Measurements from ENCODE around the gene RPP30. TPM values are rescaled to one million over a fixed set of nuclear protein-coding genes. Genes with fewer than 3 reads are reported as not detected.

RPP30 gene
- total RNA-seq (2021) (25.4 and 32.4 TPM in 2 replicates), Bru-seq, nascent RNA (percentile 73 among the genes with signal in this experiment), BruChase-seq, experiment 1, labeled RNA remaining after a 2-hour chase (percentile 66 among the genes with signal in this experiment), BruChase-seq, experiment 2, labeled RNA remaining after a 6-hour chase (percentile 71 among the genes with signal in this experiment)
- long read RNA-seq, transcript RPP30-202 (11 exons, 2,589 nt) = major isoform, 45 of 65 reads
- long read RNA-seq, partial matches to known transcripts = 1 of 65 reads
- long read RNA-seq, other reads (novel, unspliced or antisense) = 19 of 65 reads

GRCh38 chr10:90871766-90872647, at the start of gene RPP30:
RPP30 (plus strand) TSS chr10:90871974; CDS start chr10:90871987, 13 bp downstream.
- Histone ChIP-seq H3K4me1 (replicated peaks; ENCODE audit: insufficient read depth) (peaks cover 15% of the 10 kb centered on the region), H2AFZ (peak within 1 kb of the TSS; percentile 96), H3K27me3 (ENCODE audit: insufficient read depth, low read depth) (no peaks in the 10 kb centered on the region), H3K27ac (no peak within 1 kb of the TSS), H3K9me2 (ENCODE audit: insufficient read depth) (no peaks in the 10 kb centered on the region), H4K20me1 (ENCODE audit: insufficient read depth) (no peaks in the 10 kb centered on the region), H3K4me2 (peak within 1 kb of the TSS; percentile 97), H3K4me3 (peak within 1 kb of the TSS; percentile 78), H3F3A (ENCODE audit: insufficient read depth, low read depth) (no peaks in the 10 kb centered on the region), H3K36me3 (ENCODE audit: low read depth) (no peaks in the 10 kb centered on the region), H3K79me2 (ENCODE audit: low read depth) (peaks cover 20% of the 10 kb centered on the region), H3K9me3 (ENCODE audit: insufficient read depth, low read depth) (no peaks in the 10 kb centered on the region; the same call in 1 of the 2 replicates)
- intact Hi-C loops (cut with micrococcal nuclease; ENCODE audit: unreplicated experiment) = loop anchor here (2.0 to 5.0 kb wide), 2 partner anchors 121 to 1445 kb away; no protein-coding TSS in a partner anchor
- DNase-seq = peak; percentile 68 to 70
- ChIA-PET CTCF (interaction anchor here (0.6 to 1.1 kb wide), 3 partner anchors 12 to 740 kb away, joined by 4 to 15 read pairs (median 4); no protein-coding TSS in a partner anchor), POLR2A (ENCODE audit: unreplicated experiment) (interaction anchor here (0.6 to 0.7 kb wide), 2 partner anchors 131 to 537 kb away, joined by 3 read pairs; no protein-coding TSS in a partner anchor)
- no TSS peak for BruUV-seq (replicated peaks)
- TF ChIP-seq EZH2 (IDR thresholded peaks at IDR 0.05; ENCODE audit: low read depth) = no peak
- TF ChIP-seq CTCF (conservative IDR thresholded peaks at IDR 0.05) = no peak

GRCh38 chr10:90822508-90822907, 49.3 kb upstream of the RPP30 start:
- Histone ChIP-seq H3K9me3 (ENCODE audit: insufficient read depth, low read depth) (no peaks in the 10 kb centered on the region), H4K20me1 (ENCODE audit: insufficient read depth) (no peaks in the 10 kb centered on the region), H3K4me2 (no peak overlapping the region), H2AFZ (no peak overlapping the region), H3F3A (ENCODE audit: insufficient read depth, low read depth) (no peaks in the 10 kb centered on the region), H3K4me1 (replicated peaks; ENCODE audit: insufficient read depth) (no peaks in the 10 kb centered on the region), H3K79me2 (ENCODE audit: low read depth) (no peaks in the 10 kb centered on the region), H3K36me3 (ENCODE audit: low read depth) (no peaks in the 10 kb centered on the region), H3K27ac (no peak overlapping the region), H3K4me3 (no peak overlapping the region), H3K27me3 (ENCODE audit: insufficient read depth, low read depth) (no peaks in the 10 kb centered on the region), H3K9me2 (ENCODE audit: insufficient read depth) (no peaks in the 10 kb centered on the region)
- ChIA-PET CTCF (no interaction called here), POLR2A (ENCODE audit: unreplicated experiment) (no interaction called here)
- intact Hi-C loops (cut with micrococcal nuclease; ENCODE audit: unreplicated experiment) = no loop called here
- no peak for TF ChIP-seq EZH2 (IDR thresholded peaks at IDR 0.05; ENCODE audit: low read depth)
- TF ChIP-seq CTCF (conservative IDR thresholded peaks at IDR 0.05) = no peak
- no TSS peak for BruUV-seq (replicated peaks)
- DNase-seq = no peak

- intact Hi-C loops (cut with micrococcal nuclease; ENCODE audit: unreplicated experiment) = no loop called here
- BruUV-seq (replicated peaks) = no TSS peak
- H3K4me2 ChIP-seq = no peak overlapping the region
- no peaks in the 10 kb centered on the region for H3K36me3 ChIP-seq (ENCODE audit: low read depth)
- no peak overlapping the region for H2AFZ ChIP-seq
- H3K4me3 ChIP-seq = no peak overlapping the region
- no peaks in the 10 kb centered on the region for H4K20me1 ChIP-seq (ENCODE audit: insufficient read depth)
- H3K4me1 ChIP-seq (replicated peaks; ENCODE audit: insufficient read depth) = no peaks in the 10 kb centered on the region
- H3K79me2 ChIP-seq (ENCODE audit: low read depth) = no peaks in the 10 kb centered on the region
- H3K9me3 ChIP-seq (ENCODE audit: insufficient read depth, low read depth) = no peaks in the 10 kb centered on the region
- POLR2A ChIA-PET (ENCODE audit: unreplicated experiment) = no interaction called here
- CTCF ChIA-PET = no interaction called here
- no peak for DNase-seq
- H3K27ac ChIP-seq = no peak overlapping the region
- TF ChIP-seq EZH2 (IDR thresholded peaks at IDR 0.05; ENCODE audit: low read depth) (no peak), CTCF (conservative IDR thresholded peaks at IDR 0.05) (no peak)
- H3F3A ChIP-seq (ENCODE audit: insufficient read depth, low read depth) = no peaks in the 10 kb centered on the region
- H3K27me3 ChIP-seq (ENCODE audit: insufficient read depth, low read depth) = no peaks in the 10 kb centered on the region
- no peaks in the 10 kb centered on the region for H3K9me2 ChIP-seq (ENCODE audit: insufficient read depth)
Observed at GRCh38 chr10:90832111-90832510, 39.7 kb upstream of the RPP30 start.

All from PC-9 (cell line).